HG03095 (cell line): ENCODE data around the gene OR52H1.
"Not testable (repeated sequence)": the region's sequence is repeated elsewhere in the genome, so short reads cannot be mapped to it uniquely, and the experiment has no call there.

Experiments
- ATAC-seq: cut with Tn5 transposase; IDR thresholded peaks from one replicate; pipeline ENCODE4 v1.9.1; 2021; ENCODE audit warnings: moderate library complexity; ENCODE audit not compliant: unreplicated experiment

The OR52H1 gene

GRCh38 chr11:5548440-5548839, at the start of gene OR52H1:
OR52H1 (minus strand) TSS chr11:5548540; CDS start chr11:5545505, 3,035 bp downstream.
- ATAC-seq: no peak

GRCh38 chr11:5597953-5598352, 49.6 kb upstream of the OR52H1 start:
- no peak for ATAC-seq

GRCh38 chr11:5596607-5597201, 48.4 kb upstream of the OR52H1 start, which contains the start of gene TRIM6:
TRIM6 (plus strand) TSS chr11:5596637; CDS start chr11:5596898, 261 bp downstream.
- no peak for ATAC-seq

GRCh38 chr11:5593146-5593545, 44.8 kb upstream of the OR52H1 start:
- ATAC-seq: no peak

- ATAC-seq: no peak
Measured at GRCh38 chr11:5592615-5593014, 44.3 kb upstream of the OR52H1 start.

GRCh38 chr11:5591613-5592012, 43.3 kb upstream of the OR52H1 start:
- ATAC-seq: no peak

- ATAC-seq: not testable (repeated sequence)
Measured at GRCh38 chr11:5589906-5590305, 41.6 kb upstream of the OR52H1 start.

- ATAC-seq: not testable (repeated sequence)
Measured at GRCh38 chr11:5584458-5584857, 36.1 kb upstream of the OR52H1 start.

- ATAC-seq: no peak
Measured at GRCh38 chr11:5581014-5581413, 32.7 kb upstream of the OR52H1 start.

GRCh38 chr11:5580577-5580976, 32.2 kb upstream of the OR52H1 start, which contains the start of gene OR52B6:
OR52B6 (plus strand) TSS chr11:5580877; CDS start chr11:5580877, 0 bp downstream.
- no peak for ATAC-seq

- no peak for ATAC-seq
Measured at GRCh38 chr11:5577101-5577500, 28.8 kb upstream of the OR52H1 start.

- ATAC-seq: no peak
Measured at GRCh38 chr11:5575152-5575551, 26.8 kb upstream of the OR52H1 start.

GRCh38 chr11:5574654-5575053, 26.3 kb upstream of the OR52H1 start:
- ATAC-seq: no peak

- no peak for ATAC-seq
Measured at GRCh38 chr11:5564259-5565019, 16.1 kb upstream of the OR52H1 start.

GRCh38 chr11:5557751-5558150, 9.4 kb upstream of the OR52H1 start:
- ATAC-seq: no peak

GRCh38 chr11:5556596-5557188, 8.4 kb upstream of the OR52H1 start:
- no peak for ATAC-seq

GRCh38 chr11:5553343-5553742, 5.0 kb upstream of the OR52H1 start:
- no peak for ATAC-seq

GRCh38 chr11:5550440-5551095, 2.2 kb upstream of the OR52H1 start:
- peak; percentile 58 for ATAC-seq

- no peak for ATAC-seq
Measured at GRCh38 chr11:5547982-5548381, 358 bp downstream of the OR52H1 start.

- no peak for ATAC-seq
Measured at GRCh38 chr11:5546457-5546856, 1.9 kb downstream of the OR52H1 start.

GRCh38 chr11:5541427-5541826, 6.9 kb downstream of the OR52H1 start:
- no peak for ATAC-seq
